Activated CD8-positive, alpha-beta T cell treated with anti-CD3 and anti-CD28 coated beads for 36 hours (primary cell): Measurements from ENCODE around the gene NCAPG2. TPM values are rescaled to one million over a fixed set of nuclear protein-coding genes. Genes with fewer than 3 reads are reported as not detected.

Experiments
- ATAC-seq: fragments of 200-7000 bp; cut with Tn5 transposase; one replicate; pipeline ENCODE4 v1.10.0; 2021; ENCODE audit warnings: mild to moderate bottlenecking, moderate library complexity
- CTCF ChIA-PET: fragments of 350-600 bp; sonication (Branson Sonifier 250); formaldehyde crosslinking; loops from one replicate; lab custom pipeline; 2021; ENCODE audit warnings: antibody characterized with exemption; lab: Charles Lee
- POLR2A ChIA-PET: fragments of 350-600 bp; sonication (Branson Sonifier 250); formaldehyde crosslinking; loops from one replicate; lab custom pipeline; 2021; ENCODE audit warnings: antibody characterized with exemption; lab: Charles Lee
- DNase-seq: peaks from one replicate; pipeline ENCODE4 v3.0.0-alpha.2; 2020
- H3K27ac Mint-ChIP-seq: one replicate; pipeline ENCODE4 v1.8.0; 2021; ENCODE audit warnings: mild to moderate bottlenecking, mixed read lengths
- H3K27me3 Mint-ChIP-seq: one replicate; pipeline ENCODE4 v1.8.0; 2021; ENCODE audit warnings: mixed read lengths
- H3K36me3 Mint-ChIP-seq: one replicate; pipeline ENCODE4 v1.8.0; 2021; ENCODE audit warnings: low read depth, mixed read lengths
- H3K4me1 Mint-ChIP-seq: one replicate; pipeline ENCODE4 v1.8.0; 2021; ENCODE audit warnings: low read depth, mixed read lengths
- H3K4me3 Mint-ChIP-seq: one replicate; pipeline ENCODE4 v1.8.0; 2021; ENCODE audit warnings: mild to moderate bottlenecking, moderate library complexity, mixed read lengths
- H3K9me3 Mint-ChIP-seq: one replicate; pipeline ENCODE4 v1.8.0; 2021; ENCODE audit warnings: mixed read lengths
- CTCF ChIP-seq: fragments of 200-600 bp; IDR thresholded peaks from one replicate; pipeline ENCODE4 v1.8.0; 2022; ENCODE audit warnings: antibody characterized with exemption, mild to moderate bottlenecking
- intact Hi-C: fragments of 100-400 bp; cut with micrococcal nuclease; formaldehyde crosslinking; loops from one replicate; pipeline ENCODE4 v1.10.0; 2022
- total RNA-seq, 2 experiments: library from RNA; stranded (reverse); gene quantifications; one replicate each; pipeline ENCODE4 v1.2.3, GENCODE V29; 2021

NCAPG2 gene
- total RNA-seq, 2 experiments from 2014 or later: 108 to 113 TPM

DNA sequence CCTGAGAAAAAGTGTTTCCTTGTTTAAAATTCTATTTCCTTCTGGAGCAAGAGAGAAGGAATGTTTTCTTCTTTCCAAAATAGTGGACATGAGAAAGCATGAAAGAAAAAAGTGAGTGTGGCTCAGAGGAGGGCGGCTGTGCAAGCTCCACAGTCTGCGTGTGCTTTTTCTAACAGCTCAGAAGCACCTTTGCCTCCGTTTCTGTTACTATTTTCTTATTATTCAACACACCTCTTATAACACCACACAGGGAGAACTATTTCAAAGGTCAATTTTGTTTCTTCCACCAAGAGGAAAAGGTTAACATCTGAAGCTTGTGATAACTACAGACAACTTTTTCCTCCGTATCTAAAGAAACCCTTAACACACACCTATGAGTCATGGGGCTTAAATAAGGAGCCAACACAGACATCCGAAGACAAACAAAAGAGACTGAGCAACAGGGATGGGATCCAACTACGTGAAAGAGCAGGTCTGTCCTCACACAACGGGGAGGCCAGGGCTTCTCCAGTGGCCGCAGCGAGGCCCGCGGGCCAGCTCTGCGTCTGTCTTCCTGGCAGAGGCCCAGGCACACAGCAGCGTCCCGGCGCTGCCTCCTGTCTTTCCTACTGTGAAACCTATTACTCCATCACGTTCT is 36.2 kb upstream of the NCAPG2 start:
- Mint-ChIP-seq H3K9me3 (no peaks in the 10 kb centered on the region), H3K4me3 (no peak overlapping the region), H3K4me1 (peaks cover 4% of the 10 kb centered on the region), H3K27ac (peak overlapping the region; percentile 16), H3K27me3 (no peaks in the 10 kb centered on the region), H3K36me3 (peaks cover 37% of the 10 kb centered on the region)
- ChIA-PET CTCF (interaction anchor here (0.9 to 1.3 kb wide), 2 partner anchors 9 to 10 kb away, joined by 3 read pairs; no protein-coding TSS in a partner anchor), POLR2A (no interaction called here)
- TF ChIP-seq CTCF: no peak
- intact Hi-C loops: no loop called here
- DNase-seq: no peak
- ATAC-seq: no peak

DNA sequence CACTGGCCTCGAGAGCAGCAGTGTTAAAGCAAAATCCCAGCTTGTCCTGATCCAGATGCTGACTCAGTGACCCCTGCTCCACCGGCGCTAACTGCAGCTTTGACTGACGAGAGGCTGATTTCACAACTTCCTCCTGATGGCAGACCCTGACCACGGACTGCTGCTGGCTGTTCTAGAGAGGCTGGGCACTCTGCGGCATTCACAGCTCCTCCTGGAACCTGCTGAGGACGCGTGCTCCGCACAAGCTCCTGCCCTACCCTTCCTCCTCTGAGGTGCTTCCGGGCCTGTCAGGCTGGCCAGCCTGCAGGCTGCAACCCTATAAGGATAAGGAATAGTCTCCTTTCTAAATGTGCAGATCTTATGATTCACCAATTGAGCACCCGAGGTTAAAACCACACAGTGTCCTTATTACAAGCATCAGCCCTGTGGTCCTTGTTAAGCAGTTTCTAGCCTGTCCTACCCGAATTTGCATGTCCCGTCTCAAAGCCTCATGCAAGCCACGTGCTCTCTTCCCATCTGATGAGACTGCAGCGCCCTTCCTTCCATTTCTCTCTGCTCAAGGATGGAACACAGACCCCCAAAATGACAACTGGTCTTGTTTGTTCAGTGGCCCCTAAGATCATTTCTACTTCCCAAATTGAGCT is 35.5 kb upstream of the NCAPG2 start:
- peaks cover 42% of the 10 kb centered on the region for H3K36me3 Mint-ChIP-seq
- H3K4me3 Mint-ChIP-seq: no peak overlapping the region
- TF ChIP-seq CTCF: no peak
- H3K27me3 Mint-ChIP-seq: no peaks in the 10 kb centered on the region
- ATAC-seq (no peak), DNase-seq (no peak)
- intact Hi-C loops: no loop called here
- no peaks in the 10 kb centered on the region for H3K9me3 Mint-ChIP-seq
- ChIA-PET CTCF (interaction anchor here (0.9 to 1.3 kb wide), 2 partner anchors 9 to 10 kb away, joined by 3 read pairs; no protein-coding TSS in a partner anchor), POLR2A (no interaction called here)
- H3K4me1 Mint-ChIP-seq: peaks cover 4% of the 10 kb centered on the region
- peak overlapping the region; percentile 16 for H3K27ac Mint-ChIP-seq

DNA sequence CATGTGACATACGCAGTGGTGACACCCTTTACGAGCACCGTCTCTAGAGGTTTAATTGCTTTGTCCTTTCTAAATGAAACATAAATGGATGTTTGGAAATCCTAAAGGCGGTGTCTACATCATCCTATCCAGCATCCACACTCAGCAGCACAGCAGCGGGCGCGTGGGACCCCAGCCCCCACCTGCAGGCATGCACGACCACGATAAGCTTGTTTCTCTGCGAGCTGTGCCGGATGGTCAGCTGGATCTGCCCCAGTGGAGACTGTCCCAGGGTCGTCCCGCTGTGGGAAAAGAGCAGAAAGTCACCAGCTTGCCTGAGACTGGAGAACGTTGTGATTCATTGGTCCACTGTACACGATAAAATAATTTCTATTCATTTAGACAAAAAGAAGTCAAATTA is 34.2 kb upstream of the NCAPG2 start:
- Mint-ChIP-seq H3K4me1 (peaks cover 4% of the 10 kb centered on the region), H3K27me3 (no peaks in the 10 kb centered on the region), H3K4me3 (no peak overlapping the region), H3K9me3 (no peaks in the 10 kb centered on the region), H3K27ac (no peak overlapping the region), H3K36me3 (peaks cover 44% of the 10 kb centered on the region)
- no peak for TF ChIP-seq CTCF
- DNase-seq: no peak
- intact Hi-C loops: no loop called here
- ChIA-PET CTCF (interaction anchor here (1.3 kb wide), 1 partner anchor 11 kb away, joined by 3 read pairs; no protein-coding TSS in a partner anchor), POLR2A (no interaction called here)
- no peak for ATAC-seq

GRCh38 chr7:158737064-158737695 is 32.6 kb upstream of the NCAPG2 start:
- ChIA-PET POLR2A (interaction anchor here (0.7 kb wide), 1 partner anchor 62 kb away, joined by 3 read pairs; no protein-coding TSS in a partner anchor), CTCF (no interaction called here)
- no peak overlapping the region for H3K4me3 Mint-ChIP-seq
- no peak for TF ChIP-seq CTCF
- intact Hi-C loops: no loop called here
- ATAC-seq (no peak), DNase-seq (no peak)
- no peaks in the 10 kb centered on the region for H3K9me3 Mint-ChIP-seq
- peaks cover 36% of the 10 kb centered on the region for H3K36me3 Mint-ChIP-seq
- no peaks in the 10 kb centered on the region for H3K27me3 Mint-ChIP-seq
- no peak overlapping the region for H3K27ac Mint-ChIP-seq
- peaks cover 4% of the 10 kb centered on the region for H3K4me1 Mint-ChIP-seq

DNA sequence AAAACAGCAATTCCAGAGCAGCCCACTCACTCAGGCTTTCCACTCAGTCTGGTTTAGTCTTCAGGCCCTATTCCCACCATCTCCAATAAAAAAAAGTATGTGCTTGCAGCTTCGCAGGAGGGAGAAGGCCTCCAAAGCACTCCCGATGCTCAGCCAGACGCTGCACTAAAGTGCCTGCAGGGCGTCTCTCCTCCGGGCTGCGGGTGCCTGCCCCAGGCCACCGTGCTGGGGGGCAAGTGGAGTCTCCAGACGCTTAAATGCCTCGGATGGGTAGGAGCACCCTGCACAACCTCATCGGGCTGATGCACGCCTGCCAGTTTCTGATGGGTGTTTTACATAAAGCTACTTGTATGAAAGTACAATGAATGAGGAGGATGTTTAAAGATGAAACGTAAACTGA is 31.3 kb upstream of the NCAPG2 start:
- intact Hi-C loops: no loop called here
- no peak for ATAC-seq
- H3K27ac Mint-ChIP-seq: no peak overlapping the region
- H3K4me3 Mint-ChIP-seq: no peak overlapping the region
- H3K4me1 Mint-ChIP-seq: peaks cover 4% of the 10 kb centered on the region
- POLR2A ChIA-PET: no interaction called here
- CTCF ChIA-PET: no interaction called here
- H3K9me3 Mint-ChIP-seq: no peaks in the 10 kb centered on the region
- TF ChIP-seq CTCF: no peak
- no peaks in the 10 kb centered on the region for H3K27me3 Mint-ChIP-seq
- peaks cover 32% of the 10 kb centered on the region for H3K36me3 Mint-ChIP-seq
- DNase-seq: no peak
